ELR (cell line): ENCODE measurements around the gene TMEM218.
"Not testable (repeated sequence)": the region's sequence is repeated elsewhere in the genome, so short reads cannot be mapped to it uniquely, and the experiment has no call there.

Source experiments
- DNase-seq: peaks from one replicate; pipeline ENCODE4 v3.0.0-alpha.2; 2015; ENCODE audit warnings: low read depth

TMEM218 gene

GRCh38 chr11:125075900-125076317 is 35.5 kb downstream of the TMEM218 start:
- peak; percentile 41 for DNase-seq

- no peak for DNase-seq
Measured at GRCh38 chr11:125075242-125075625, 36.2 kb downstream of the TMEM218 start.

- DNase-seq: no peak
Measured at GRCh38 chr11:125074511-125075241, 36.8 kb downstream of the TMEM218 start.

GRCh38 chr11:125073616-125074483 is 37.6 kb downstream of the TMEM218 start:
- no peak for DNase-seq

- DNase-seq: no peak
Measured at GRCh38 chr11:125072961-125073590, 38.4 kb downstream of the TMEM218 start.

GRCh38 chr11:125072218-125072960 is 39.0 kb downstream of the TMEM218 start:
- DNase-seq: no peak

GRCh38 chr11:125071846-125072217 is 39.6 kb downstream of the TMEM218 start:
- no peak for DNase-seq

GRCh38 chr11:125071435-125071834 is 40.0 kb downstream of the TMEM218 start:
- DNase-seq: no peak

- DNase-seq: peak; percentile 83
Measured at GRCh38 chr11:125070699-125071254, 40.6 kb downstream of the TMEM218 start.

GRCh38 chr11:125069796-125070195 is 41.6 kb downstream of the TMEM218 start:
- DNase-seq: peak; percentile 57

GRCh38 chr11:125069008-125069407 is 42.4 kb downstream of the TMEM218 start:
- peak; percentile 32 for DNase-seq

- DNase-seq: no peak
Measured at GRCh38 chr11:125068368-125068767, 43.1 kb downstream of the TMEM218 start.

GRCh38 chr11:125064070-125064469 is 47.4 kb downstream of the TMEM218 start:
- no peak for DNase-seq

- peak; percentile 43 for DNase-seq
Measured at GRCh38 chr11:125063429-125064043, 47.9 kb downstream of the TMEM218 start.

- peak; percentile 85 for DNase-seq
Measured at GRCh38 chr11:125062931-125063428, 48.4 kb downstream of the TMEM218 start, which contains the start of gene SLC37A2. SLC37A2 (plus strand) TSS chr11:125063305; CDS start chr11:125063368, 63 bp downstream.

GRCh38 chr11:125062218-125062930 is 49.1 kb downstream of the TMEM218 start:
- no peak for DNase-seq

GRCh38 chr11:125061281-125061680 is 50.1 kb downstream of the TMEM218 start:
- DNase-seq: no peak

GRCh38 chr11:125057693-125058016 is 53.8 kb downstream of the TMEM218 start:
- DNase-seq: no peak

- DNase-seq: no peak
Measured at GRCh38 chr11:125056931-125057692, 54.3 kb downstream of the TMEM218 start.

GRCh38 chr11:125056111-125056510 is 55.3 kb downstream of the TMEM218 start:
- not testable (repeated sequence) for DNase-seq
